ENCODE measurements around the gene PEDS1. TPM values are rescaled to one million over a fixed set of nuclear protein-coding genes. Genes with fewer than 3 reads are reported as not detected.

PEDS1 gene
- total RNA-seq, 2 donors from 2014 or later, result 26.1 to 30.7 TPM

DNA sequence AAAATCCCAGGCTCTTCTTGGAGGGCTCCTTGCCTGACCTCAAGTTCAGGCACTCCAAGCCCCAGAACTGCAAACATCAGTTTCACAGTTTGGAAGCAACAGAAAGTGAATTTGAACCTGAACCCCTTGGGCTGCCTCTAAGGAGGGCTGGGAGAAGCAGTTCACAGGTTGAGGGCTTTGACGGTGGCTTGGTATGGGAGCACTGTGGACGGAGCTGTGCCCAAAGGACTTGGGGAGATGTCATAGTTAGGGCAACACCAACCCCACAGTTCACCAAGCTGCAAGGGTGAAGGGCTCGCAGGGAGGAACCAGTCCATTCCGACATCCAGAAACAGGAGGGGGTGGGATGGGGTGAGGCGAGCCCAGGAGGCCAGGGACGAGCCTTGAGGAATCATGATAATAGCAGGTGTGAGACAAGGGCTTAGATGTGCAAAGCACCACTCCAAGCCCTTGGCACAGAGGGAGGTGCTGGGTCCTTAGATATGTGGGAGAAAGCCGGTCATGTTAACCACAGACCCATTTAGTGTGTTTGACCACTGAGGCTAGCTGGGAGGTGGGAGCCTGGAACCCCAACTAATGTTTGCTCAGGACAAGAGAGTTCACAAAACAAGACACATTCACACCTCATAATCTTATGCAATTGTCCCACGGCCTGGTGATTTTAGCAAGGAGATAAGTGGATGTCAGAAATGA lies 41.5 kb upstream of the PEDS1 start:
- H3K9me3 ChIP-seq, result no peaks in the 10 kb centered on the region
- H3K36me3 ChIP-seq, result peaks cover 26% of the 10 kb centered on the region
- H3K4me1 ChIP-seq, result peaks cover 0 to 31% of the 10 kb centered on the region in 2 donors
- H3K4me3 ChIP-seq, result peak overlapping the region in 1 of 2 donors; percentile 92
- TF ChIP-seq, protein P1, sequence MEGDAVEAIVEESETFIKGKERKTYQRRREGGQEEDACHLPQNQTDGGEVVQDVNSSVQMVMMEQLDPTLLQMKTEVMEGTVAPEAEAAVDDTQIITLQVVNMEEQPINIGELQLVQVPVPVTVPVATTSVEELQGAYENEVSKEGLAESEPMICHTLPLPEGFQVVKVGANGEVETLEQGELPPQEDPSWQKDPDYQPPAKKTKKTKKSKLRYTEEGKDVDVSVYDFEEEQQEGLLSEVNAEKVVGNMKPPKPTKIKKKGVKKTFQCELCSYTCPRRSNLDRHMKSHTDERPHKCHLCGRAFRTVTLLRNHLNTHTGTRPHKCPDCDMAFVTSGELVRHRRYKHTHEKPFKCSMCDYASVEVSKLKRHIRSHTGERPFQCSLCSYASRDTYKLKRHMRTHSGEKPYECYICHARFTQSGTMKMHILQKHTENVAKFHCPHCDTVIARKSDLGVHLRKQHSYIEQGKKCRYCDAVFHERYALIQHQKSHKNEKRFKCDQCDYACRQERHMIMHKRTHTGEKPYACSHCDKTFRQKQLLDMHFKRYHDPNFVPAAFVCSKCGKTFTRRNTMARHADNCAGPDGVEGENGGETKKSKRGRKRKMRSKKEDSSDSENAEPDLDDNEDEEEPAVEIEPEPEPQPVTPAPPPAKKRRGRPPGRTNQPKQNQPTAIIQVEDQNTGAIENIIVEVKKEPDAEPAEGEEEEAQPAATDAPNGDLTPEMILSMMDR (IDR thresholded peaks at IDR 0.05), result no peak
- DNase-seq (ENCODE audit: low spot score), result no peak
- peak overlapping the region; percentile 99 to 100 for H3K27ac ChIP-seq
- H3K27me3 ChIP-seq, result no peaks in the 10 kb centered on the region

DNA sequence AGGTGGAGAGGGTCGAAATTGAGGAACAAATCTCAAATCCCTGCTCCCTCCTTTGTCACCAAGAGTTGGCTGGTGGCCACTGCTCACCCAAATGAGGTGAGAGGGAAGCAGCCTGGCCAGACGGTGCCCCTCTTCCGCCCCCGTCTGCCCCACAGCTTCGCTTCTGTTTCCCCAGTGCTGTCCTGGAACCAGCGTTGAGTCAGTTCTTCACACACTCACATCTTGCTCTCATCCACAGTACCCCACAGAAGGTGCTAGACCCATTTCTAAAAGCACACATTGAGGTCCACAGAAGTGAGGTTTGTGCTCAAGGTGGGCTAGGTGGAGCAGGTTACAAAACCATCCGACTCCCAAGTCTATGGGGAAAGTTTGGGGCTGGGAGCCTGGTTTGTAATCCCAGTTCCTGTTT lies 40.9 kb upstream of the PEDS1 start:
- TF ChIP-seq, protein P1 (IDR thresholded peaks at IDR 0.05), result no peak
- peak overlapping the region; percentile 80 to 92 for H3K4me3 ChIP-seq
- peaks cover 0 to 33% of the 10 kb centered on the region in 2 donors for H3K4me1 ChIP-seq
- peaks cover 26% of the 10 kb centered on the region for H3K36me3 ChIP-seq
- DNase-seq (ENCODE audit: low spot score), result no peak
- H3K27ac ChIP-seq, result peak overlapping the region; percentile 99 to 100
- no peaks in the 10 kb centered on the region for H3K27me3 ChIP-seq
- H3K9me3 ChIP-seq, result no peaks in the 10 kb centered on the region

DNA sequence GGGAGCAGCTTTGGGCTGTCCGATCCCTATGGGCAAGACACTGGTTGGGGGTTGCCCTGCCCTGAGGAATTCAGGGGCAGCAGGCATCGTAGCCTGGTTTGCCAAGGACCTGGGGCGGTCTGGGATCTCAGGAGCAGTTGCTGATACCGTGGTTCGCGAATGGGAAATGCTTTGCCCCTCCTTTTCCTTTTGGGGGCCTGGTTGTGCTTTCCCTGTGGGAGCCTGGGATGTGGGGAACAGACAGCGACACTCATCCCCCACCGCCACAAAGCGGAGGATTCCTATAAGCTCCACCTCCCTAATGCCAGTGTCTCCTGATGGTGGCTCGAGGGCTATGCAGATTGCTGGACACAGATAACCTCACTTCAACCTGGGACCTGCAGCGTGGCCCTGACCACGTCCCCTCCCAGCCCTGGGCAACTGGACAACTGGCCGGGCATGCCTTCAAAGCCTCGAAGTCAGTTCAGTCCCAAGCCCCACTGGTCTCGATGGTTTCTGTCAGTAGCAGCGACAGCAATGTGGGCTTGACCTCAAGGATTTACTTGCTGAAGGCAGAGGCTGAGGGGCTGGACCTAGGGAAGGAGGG lies 40.4 kb upstream of the PEDS1 start:
- peak; percentile 60 for DNase-seq (ENCODE audit: low spot score)
- Histone ChIP-seq H3K4me1 (peaks cover 0 to 33% of the 10 kb centered on the region in 2 donors), H3K4me3 (peak overlapping the region; percentile 80 to 92), H3K27me3 (no peaks in the 10 kb centered on the region), H3K9me3 (no peaks in the 10 kb centered on the region), H3K27ac (peak overlapping the region; percentile 99 to 100), H3K36me3 (peaks cover 26% of the 10 kb centered on the region)
- TF ChIP-seq, protein P1 (IDR thresholded peaks at IDR 0.05), result no peak

DNA sequence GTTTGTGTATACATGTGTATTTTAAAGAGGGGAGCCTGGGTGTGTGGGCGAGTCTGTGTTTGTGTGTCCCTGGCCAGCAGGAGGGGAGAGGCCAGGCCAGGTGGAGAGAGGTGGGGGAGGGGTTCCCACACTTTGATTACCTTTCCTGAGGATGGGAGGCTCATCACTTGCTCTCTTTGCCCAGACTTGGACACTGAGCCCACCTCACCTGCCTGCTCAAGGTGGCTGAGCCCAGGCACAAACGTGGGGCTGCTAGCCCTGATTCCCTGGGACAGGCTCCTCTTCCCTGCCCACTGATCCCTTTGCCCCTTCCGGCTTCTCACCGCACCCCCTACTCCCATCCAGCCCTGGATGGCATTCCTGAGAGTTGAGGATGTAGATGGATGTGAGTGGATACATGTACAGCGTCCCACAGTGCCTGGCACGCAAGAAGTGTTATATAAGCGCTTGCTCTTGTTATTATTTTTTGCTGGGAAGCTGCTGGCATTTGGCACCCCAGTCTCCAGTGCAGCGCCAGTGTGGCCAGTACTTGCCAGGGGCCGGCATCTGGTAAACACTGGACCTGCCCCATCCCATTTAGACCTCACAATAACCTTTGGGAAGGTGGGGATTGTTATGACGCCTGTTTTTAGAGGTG lies 39.8 kb upstream of the PEDS1 start:
- no peak for DNase-seq (ENCODE audit: low spot score)
- TF ChIP-seq, protein P1 (IDR thresholded peaks at IDR 0.05), result no peak
- H3K27me3 ChIP-seq, result no peaks in the 10 kb centered on the region
- peak overlapping the region; percentile 99 to 100 for H3K27ac ChIP-seq
- peak overlapping the region; percentile 80 to 92 for H3K4me3 ChIP-seq
- H3K9me3 ChIP-seq, result no peaks in the 10 kb centered on the region
- H3K4me1 ChIP-seq, result peaks cover 0 to 33% of the 10 kb centered on the region in 2 donors
- peaks cover 26% of the 10 kb centered on the region for H3K36me3 ChIP-seq

DNA sequence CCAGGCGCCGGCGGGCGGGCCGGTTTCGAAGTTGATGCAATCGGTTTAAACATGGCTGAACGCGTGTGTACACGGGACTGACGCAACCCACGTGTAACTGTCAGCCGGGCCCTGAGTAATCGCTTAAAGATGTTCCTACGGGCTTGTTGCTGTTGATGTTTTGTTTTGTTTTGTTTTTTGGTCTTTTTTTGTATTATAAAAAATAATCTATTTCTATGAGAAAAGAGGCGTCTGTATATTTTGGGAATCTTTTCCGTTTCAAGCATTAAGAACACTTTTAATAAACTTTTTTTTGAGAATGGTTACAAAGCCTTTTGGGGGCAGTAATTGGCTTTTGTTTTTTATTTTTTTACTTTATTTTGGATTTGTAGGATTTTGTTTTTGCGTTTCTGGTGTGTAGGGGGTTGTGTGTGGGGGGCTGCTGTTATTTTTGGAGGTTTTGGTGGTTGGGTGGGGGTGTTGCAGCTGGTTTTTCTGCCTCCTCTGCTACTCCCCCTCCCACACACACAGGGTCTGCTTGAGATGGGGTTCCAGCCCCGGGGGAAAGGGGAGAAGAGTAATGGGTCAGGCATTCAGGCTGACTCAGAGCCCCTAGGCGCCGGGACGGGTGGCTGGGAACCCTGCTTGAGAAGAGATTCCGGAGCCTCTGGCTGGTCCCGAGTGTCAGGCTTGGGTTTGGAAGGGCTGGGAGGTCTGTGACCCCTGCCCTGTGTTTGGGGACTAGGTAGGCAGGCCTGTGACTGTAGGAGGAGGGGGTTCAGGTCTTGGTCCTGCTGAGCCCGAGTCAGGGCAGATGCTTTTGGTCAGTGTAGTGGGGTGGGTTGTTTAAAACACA lies 39.1 kb upstream of the PEDS1 start:
- Histone ChIP-seq H3K36me3 (peaks cover 26% of the 10 kb centered on the region), H3K4me3 (peak overlapping the region; percentile 80 to 92), H3K4me1 (peaks cover 0 to 34% of the 10 kb centered on the region in 2 donors), H3K9me3 (no peaks in the 10 kb centered on the region), H3K27me3 (no peaks in the 10 kb centered on the region), H3K27ac (peak overlapping the region; percentile 99 to 100)
- TF ChIP-seq, protein P1 (IDR thresholded peaks at IDR 0.05), result no peak
- DNase-seq (ENCODE audit: low spot score), result peak; percentile 91
